ENCODE data around the gene FBXL7.

- TF ChIP-seq EZH2 (IDR thresholded peaks at IDR 0.05; ENCODE audit: borderline replicate concordance, low read length), result no peak
- TF ChIP-seq, protein P1, sequence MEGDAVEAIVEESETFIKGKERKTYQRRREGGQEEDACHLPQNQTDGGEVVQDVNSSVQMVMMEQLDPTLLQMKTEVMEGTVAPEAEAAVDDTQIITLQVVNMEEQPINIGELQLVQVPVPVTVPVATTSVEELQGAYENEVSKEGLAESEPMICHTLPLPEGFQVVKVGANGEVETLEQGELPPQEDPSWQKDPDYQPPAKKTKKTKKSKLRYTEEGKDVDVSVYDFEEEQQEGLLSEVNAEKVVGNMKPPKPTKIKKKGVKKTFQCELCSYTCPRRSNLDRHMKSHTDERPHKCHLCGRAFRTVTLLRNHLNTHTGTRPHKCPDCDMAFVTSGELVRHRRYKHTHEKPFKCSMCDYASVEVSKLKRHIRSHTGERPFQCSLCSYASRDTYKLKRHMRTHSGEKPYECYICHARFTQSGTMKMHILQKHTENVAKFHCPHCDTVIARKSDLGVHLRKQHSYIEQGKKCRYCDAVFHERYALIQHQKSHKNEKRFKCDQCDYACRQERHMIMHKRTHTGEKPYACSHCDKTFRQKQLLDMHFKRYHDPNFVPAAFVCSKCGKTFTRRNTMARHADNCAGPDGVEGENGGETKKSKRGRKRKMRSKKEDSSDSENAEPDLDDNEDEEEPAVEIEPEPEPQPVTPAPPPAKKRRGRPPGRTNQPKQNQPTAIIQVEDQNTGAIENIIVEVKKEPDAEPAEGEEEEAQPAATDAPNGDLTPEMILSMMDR (IDR thresholded peaks at IDR 0.05; ENCODE audit: low read length), result no peak
Observed at GRCh38 chr5:15493501-15493900, 6.5 kb upstream of the FBXL7 start.
